WTC11 (cell line): ENCODE data around the gene PSKH1.

Source experiments
- CTCF ChIP-seq: fragments of 200-600 bp; IDR thresholded peaks from 2 replicates; pipeline ENCODE4 v1.8.0; 2022; ENCODE audit warnings: antibody characterized with exemption
- TF ChIP-seq, protein P1 (sequence below): sonication (generic); formaldehyde crosslinking; IDR thresholded peaks from 2 replicates; pipeline ENCODE4 v1.8.0; 2022; ENCODE audit warnings: mild to moderate bottlenecking, missing genetic modification reagents

DNA sequence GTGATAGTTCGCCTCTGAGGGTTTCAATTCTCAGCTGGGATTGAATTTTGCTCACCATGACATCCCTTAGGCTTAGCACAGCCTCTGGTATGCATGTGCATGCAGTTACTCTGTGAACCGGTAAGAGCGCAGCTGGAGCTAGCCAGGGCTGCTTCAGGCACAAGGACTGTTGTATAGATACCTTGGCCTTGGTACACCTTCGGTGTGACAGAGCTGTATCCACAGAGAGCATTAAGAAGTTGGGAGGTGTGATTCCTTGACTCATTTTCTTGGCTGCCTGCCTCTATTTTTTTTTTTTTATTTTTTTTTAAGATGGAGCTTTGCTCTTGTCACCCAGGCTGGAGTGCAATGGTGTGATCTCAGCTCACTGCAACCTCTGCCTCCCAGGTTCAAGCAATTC is 48.6 kb upstream of the PSKH1 start:
- TF ChIP-seq CTCF, result no peak
- TF ChIP-seq, protein P1, sequence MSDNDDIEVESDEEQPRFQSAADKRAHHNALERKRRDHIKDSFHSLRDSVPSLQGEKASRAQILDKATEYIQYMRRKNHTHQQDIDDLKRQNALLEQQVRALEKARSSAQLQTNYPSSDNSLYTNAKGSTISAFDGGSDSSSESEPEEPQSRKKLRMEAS (CRISPR knock-in tag), result no peak
